Measurements from ENCODE around the gene RHBDD1.
"Not testable (repeated sequence)": the region's sequence is repeated elsewhere in the genome, so short reads cannot be mapped to it uniquely, and the experiment has no call there.

The RHBDD1 gene

GRCh38 chr2:226799976-226800940 lies 35.6 kb upstream of the RHBDD1 start:
- no peak for DNase-seq

DNA sequence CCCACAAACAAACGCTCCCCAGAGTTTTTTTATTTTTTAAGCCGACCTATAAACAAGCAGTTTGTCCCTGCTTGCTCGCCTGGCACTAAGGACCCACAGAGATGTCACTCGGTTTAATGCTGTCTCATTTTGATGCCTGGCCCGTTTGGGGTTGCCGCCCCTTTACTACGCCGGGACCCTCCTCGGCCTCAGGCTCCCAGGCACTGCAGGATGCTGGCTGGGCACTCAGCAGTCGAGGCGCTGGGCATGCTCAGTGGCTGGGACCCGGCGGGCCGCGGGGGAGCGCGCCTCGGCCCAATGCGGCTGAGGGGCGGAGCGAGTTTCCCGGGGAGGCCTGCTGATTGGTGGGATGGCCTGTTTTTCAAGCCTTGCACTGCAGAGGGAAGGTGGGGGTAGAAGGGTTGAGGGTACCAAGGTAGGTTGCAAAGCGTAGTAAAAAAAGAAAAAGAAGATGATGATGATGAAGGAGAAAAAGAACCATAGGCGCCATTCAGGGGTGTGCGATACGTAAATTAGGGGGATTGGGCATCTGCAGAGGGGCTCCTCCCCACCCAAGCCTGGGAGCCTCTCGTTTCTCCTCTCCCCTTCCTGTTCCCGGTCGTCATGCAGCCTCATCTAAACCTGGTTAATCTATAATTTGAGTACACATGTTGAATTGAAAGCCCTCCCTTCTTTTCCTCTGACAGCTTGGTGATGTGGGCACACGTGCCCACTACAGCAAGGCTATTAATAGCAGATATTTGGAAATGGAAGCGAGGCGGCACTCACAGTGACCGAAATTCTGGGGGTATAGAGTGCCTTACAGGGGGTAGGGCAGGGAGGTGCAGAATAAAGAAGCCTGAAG lies 34.7 kb upstream of the RHBDD1 start:
- no peak for DNase-seq

DNA sequence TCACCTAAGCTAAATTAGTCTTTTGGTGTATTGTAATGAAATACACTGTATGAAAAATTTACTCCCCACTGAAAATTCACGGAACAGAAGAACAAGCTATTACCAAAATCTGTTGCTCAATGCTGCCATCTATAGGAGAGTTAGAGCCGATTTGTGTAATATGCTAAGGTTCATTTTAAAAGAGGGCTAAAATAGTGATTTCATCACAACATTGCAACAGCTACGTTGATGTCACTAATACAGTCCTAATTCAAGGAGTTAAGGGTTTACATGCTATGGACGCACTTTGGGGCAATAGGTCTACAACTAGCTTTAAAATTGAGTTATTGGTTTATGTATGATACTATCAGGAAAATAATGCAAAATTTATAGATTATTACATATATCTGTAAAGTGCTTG lies 33.3 kb upstream of the RHBDD1 start:
- DNase-seq = peak; percentile 71

GRCh38 chr2:226803410-226803809 lies 32.4 kb upstream of the RHBDD1 start:
- DNase-seq = no peak

DNA sequence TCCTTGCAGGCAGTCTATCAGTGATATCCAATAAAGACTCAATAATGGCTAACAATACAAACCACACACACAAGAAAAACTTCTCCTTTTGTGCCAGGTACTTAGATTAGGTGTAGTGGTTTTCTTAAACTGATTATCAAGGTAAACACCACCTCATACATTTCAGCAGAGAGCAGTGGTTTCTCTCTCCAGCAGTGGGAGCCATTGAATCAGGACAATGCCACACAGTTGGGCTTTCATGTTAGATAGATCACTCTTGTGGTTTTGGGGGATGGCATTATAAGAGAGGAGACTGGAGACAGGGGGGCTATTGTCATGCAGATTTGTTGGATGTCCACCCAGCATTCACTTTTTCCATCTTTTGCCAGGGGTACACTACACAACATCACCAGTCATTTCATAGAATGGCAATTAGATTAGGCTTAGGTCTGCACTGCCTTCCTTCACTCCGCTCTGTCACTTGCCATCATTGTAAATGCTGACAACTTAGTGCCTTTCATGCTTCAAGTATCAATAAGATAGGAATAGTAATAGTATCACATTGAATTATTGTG lies 22.6 kb upstream of the RHBDD1 start:
- no peak for DNase-seq

- no peak for DNase-seq
These were observed 16.9 kb upstream of the RHBDD1 start for GRCh38 chr2:226818930-226819329.

DNA sequence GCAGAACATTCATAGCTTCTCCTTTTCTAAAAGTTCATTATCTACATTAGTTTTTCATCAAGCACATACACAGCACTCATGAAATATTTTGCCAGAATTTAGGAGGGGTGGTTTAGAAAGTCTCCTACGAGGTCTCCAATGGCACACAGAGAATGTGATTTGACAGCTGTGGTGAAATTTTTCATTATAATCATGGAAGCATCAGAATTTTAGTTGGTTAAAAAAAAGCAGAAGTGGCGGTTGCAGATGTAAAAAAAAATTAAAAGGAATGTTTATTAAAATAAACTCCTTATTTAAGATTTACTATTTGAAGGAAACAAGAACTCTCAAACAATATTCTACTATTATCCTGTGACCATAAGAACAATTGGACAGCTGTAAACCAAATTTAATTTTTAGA lies 10.8 kb upstream of the RHBDD1 start:
- peak; percentile 2 for DNase-seq

DNA sequence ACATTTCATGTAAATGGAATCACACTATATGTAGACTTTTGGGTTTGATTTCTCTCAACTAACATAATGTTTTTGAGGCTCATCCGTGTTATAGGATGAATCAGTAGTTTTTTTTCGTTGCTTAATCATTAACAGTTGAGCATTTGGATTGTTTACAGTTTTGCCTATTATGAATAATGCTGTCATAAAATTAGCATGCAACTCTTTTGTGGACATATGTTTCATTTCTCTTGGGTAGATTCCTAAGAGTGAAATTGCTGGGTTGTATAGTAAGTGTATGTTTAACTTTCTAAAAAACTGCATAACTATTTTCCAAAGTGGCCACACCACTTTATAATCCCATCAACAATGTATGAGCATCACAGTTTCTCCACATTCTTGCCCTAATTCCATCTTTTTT lies 7.7 kb upstream of the RHBDD1 start:
- no peak for DNase-seq

DNA sequence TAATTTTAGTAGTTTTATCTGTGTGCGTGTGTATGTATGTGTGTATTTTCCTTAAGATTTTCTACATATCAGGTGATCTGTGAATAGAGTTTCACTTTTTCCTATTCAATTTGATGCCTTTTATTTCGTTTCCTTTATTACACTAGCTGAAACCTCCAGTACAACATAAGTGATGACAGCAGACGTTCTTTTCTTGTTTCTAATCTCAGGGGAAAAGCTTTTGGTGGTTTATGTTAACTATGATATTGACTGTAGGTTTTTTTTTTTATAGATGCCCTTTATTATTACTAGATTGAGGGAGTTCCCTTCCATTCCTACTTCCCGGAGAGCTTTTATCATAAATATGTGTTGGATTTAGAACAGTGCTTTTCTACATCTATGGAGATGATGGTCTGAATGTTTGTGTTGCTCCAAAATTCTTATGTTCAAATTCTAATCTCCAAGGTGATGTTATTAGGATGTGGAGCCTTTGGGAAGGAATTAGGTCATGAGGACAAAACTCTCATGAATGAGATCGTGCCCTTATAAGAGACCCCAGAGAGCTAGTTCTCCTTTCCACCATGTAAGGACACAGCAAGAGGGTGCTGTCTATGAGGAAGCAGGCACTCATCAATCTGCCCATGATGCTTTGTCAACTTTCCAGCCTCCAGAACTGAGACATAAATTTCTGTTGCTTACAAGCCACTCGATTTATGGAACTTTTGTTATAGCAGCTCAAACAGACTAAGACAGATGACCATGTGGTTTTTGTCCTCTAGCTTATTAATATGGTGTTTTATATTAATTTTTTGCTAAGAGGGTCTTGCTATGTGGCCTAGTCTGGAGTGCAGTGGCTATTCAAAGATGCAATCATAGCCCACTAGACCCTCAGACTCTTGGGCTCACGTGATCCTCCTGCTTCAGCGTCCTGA lies 5.9 kb upstream of the RHBDD1 start:
- peak; percentile 7 for DNase-seq

GRCh38 chr2:226831266-226831665 lies 4.6 kb upstream of the RHBDD1 start:
- DNase-seq = no peak

DNA sequence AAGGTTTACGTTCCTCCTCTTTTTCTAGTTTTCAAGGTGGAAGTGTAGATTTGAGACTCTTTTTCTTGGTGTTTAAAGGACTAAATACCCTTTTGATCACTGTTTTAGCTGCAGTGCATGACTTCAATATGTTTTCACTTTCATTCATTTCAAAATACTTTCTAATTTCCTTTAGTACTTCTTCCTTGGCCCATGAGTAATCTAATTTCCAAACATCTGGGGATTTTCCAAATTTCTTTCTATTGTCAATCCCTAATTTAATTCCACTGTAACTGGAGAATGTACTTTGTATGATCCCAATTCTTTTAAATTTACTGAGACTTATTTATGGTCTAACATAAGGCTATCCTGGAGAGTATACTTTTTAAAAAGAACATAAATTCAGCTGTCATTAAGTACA lies 3.8 kb upstream of the RHBDD1 start:
- DNase-seq = no peak

- DNase-seq = not testable (repeated sequence)
These were observed 974 bp upstream of the RHBDD1 start for GRCh38 chr2:226834880-226835279.

GRCh38 chr2:226835420-226835795 lies 446 bp upstream of the RHBDD1 start:
- DNase-seq = no peak

GRCh38 chr2:226836548-226836885 lies 663 bp downstream of the RHBDD1 start:
- DNase-seq = no peak

- no peak for DNase-seq
These were observed 1.5 kb downstream of the RHBDD1 start for GRCh38 chr2:226837334-226837733.

DNA sequence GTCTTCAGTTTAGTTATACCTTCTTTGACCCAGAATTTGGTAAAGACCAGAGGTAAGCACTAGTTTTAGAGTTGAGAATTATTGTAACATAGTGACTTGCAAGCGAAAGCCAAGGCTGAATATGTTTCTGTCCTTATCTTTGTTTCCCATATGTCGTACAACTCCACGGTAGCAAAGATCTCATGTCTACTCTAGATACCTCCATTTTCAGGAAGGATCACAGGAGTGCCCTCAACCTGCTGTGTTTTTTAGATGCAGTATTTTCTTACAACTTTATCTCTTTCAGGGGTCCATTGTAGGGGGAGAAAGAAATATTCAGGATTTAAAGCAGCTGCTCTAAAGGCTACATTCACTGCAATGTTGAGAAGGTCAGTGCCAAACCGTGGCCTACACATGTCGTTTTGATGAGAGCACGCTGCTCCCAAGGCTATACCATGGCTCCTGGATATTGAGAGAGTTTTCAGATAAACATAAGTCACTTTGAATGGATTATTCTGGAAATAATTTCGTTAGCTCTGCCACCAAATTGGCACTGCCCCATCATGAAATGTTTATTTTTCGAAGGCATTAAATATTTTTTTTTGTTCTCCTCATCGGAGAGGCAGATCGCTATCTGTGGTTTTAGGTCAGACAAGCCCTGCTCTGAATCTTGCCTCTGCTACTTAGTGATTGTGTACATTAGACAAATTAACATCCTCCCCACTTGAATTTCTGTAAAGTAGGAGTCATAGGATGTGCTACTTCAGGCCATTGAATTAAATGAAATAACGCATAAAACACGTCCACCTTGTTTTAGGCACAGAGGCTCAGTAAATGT lies 2.1 kb downstream of the RHBDD1 start:
- no peak for DNase-seq

GRCh38 chr2:226838722-226839121 lies 2.9 kb downstream of the RHBDD1 start:
- DNase-seq = no peak

DNA sequence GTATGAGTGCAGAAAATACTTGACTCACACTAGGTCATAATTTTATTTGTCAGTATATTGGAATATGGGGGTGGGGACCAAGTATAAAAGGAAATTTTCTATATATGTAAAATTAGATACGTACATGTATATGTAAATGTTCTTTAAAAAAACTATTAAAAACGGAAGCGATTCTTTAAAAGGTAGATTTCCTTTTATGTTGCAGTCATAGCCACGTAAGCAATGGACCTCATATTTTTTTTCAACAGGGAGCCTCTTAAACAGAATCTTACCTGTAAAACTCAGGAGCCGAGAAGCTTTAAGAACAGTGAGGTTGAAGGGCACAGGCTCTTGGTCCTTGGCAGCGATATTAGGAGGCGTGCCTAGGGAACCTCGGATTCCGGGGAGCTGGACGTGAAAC lies 3.3 kb downstream of the RHBDD1 start:
- DNase-seq = no peak

GRCh38 chr2:226839951-226840350 lies 4.1 kb downstream of the RHBDD1 start:
- DNase-seq = no peak

- peak; percentile 54 for DNase-seq
These were observed 7.1 kb downstream of the RHBDD1 start for GRCh38 chr2:226843001-226843400.

DNA sequence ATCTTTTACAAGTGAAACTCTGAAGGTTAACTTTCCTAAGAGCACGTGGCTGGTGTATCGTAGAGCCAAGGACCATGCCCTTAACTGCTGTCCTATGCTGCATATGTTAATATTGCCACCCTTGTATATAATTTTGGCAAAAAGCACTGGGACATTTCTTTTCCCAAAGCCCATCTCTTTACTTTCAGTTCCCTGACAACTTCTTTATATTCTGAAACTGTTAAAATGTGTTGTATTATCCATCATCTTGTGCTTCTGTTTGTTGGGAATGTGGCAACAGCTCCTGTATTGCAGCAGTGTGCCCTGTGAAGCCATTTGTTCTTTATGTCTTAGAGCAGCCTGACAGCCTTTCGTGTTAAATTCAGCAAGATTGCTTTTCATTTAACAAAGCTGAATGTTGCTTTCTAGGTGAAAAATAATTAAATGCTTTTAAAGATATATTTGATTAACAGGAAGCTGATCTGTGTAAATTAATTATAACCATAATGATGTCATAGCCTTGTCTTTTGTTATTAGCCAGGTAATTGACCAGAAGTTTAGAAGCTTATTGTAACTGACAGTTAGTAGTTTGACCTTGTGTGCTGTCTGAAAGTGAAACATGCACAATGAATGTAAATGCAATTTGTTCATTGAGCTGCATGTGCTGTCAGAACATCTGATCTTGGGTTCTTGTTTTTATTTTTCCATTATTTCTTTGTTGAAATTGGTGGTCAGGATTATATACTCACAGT lies 9.7 kb downstream of the RHBDD1 start:
- no peak for DNase-seq
